NT2/D1 (cell line): ENCODE data around the gene C19orf33.

Experiments used
- DNase-seq: peaks from one replicate; pipeline ENCODE4 v3.0.0-alpha.2; 2011; ENCODE audit warnings: low read depth, low spot score
- H3K27me3 ChIP-seq: 2 replicates; pipeline ENCODE4 v1.6.0; 2011; ENCODE audit warnings: mild to moderate bottlenecking; ENCODE audit not compliant: insufficient read length, insufficient read depth
- H3K36me3 ChIP-seq: 2 replicates; pipeline ENCODE4 v1.6.1; 2011; ENCODE audit warnings: mild to moderate bottlenecking, low read length, mixed read lengths; ENCODE audit not compliant: insufficient read depth, insufficient read length
- H3K4me1 ChIP-seq: 2 replicates; pipeline ENCODE4 v1.5.1; 2011; ENCODE audit not compliant: insufficient read depth, insufficient read length
- H3K4me3 ChIP-seq: 2 replicates; pipeline ENCODE4 v1.5.1; 2011; ENCODE audit warnings: low read depth; ENCODE audit not compliant: insufficient read length
- H3K9ac ChIP-seq: 2 replicates; pipeline ENCODE4 v1.6.0; 2011; ENCODE audit warnings: low read depth; ENCODE audit not compliant: insufficient read length
- H3K9me3 ChIP-seq: 2 replicates; pipeline ENCODE4 v1.5.1; 2011; ENCODE audit warnings: mild to moderate bottlenecking, low read length; ENCODE audit not compliant: insufficient read depth
- SUZ12 ChIP-seq: IDR thresholded peaks from 2 replicates; pipeline ENCODE4 v1.6.1; 2011; ENCODE audit not compliant: insufficient read length, insufficient read depth; ENCODE audit errors: extremely low read depth
- YY1 ChIP-seq: IDR thresholded peaks from 2 replicates; pipeline ENCODE4 v1.6.1; 2011; ENCODE audit not compliant: insufficient read length, insufficient read depth
- ZNF274 ChIP-seq: IDR thresholded peaks from 2 replicates; pipeline ENCODE4 v1.6.1; 2011; ENCODE audit warnings: mild to moderate bottlenecking, low read depth, low read length

C19orf33 gene

GRCh38 chr19:38320969-38321339, 16.9 kb downstream of the C19orf33 start:
- no peak for DNase-seq
- H3K9me3 ChIP-seq: no peaks in the 10 kb centered on the region
- no peak overlapping the region for H3K9ac ChIP-seq
- H3K4me1 ChIP-seq: peaks cover 10% of the 10 kb centered on the region
- no peak for TF ChIP-seq SUZ12
- TF ChIP-seq YY1: no peak
- TF ChIP-seq ZNF274: no peak
- H3K27me3 ChIP-seq: peaks cover 46% of the 10 kb centered on the region
- no peak overlapping the region for H3K4me3 ChIP-seq
- no peaks in the 10 kb centered on the region for H3K36me3 ChIP-seq

- Histone ChIP-seq H3K4me1 (peaks cover 10% of the 10 kb centered on the region), H3K36me3 (peaks cover under 1% of the 10 kb centered on the region), H3K9ac (no peak overlapping the region), H3K9me3 (no peaks in the 10 kb centered on the region), H3K4me3 (no peak overlapping the region), H3K27me3 (peaks cover 46% of the 10 kb centered on the region)
- DNase-seq: no peak
- no peak for TF ChIP-seq SUZ12
- no peak for TF ChIP-seq ZNF274
- no peak for TF ChIP-seq YY1
Measured at GRCh38 chr19:38321646-38322196, 17.7 kb downstream of the C19orf33 start.

GRCh38 chr19:38323291-38323690, 19.2 kb downstream of the C19orf33 start:
- Histone ChIP-seq H3K9me3 (no peaks in the 10 kb centered on the region), H3K27me3 (peaks cover 40% of the 10 kb centered on the region), H3K4me1 (peaks cover 10% of the 10 kb centered on the region), H3K36me3 (peaks cover 7% of the 10 kb centered on the region), H3K4me3 (no peak overlapping the region), H3K9ac (no peak overlapping the region)
- DNase-seq: no peak
- TF ChIP-seq YY1 (no peak), ZNF274 (no peak), SUZ12 (no peak)

- no peak overlapping the region for H3K9ac ChIP-seq
- H3K4me1 ChIP-seq: peaks cover 8% of the 10 kb centered on the region
- H3K36me3 ChIP-seq: peaks cover 7% of the 10 kb centered on the region
- TF ChIP-seq SUZ12 (no peak), ZNF274 (no peak), YY1 (no peak)
- H3K9me3 ChIP-seq: no peaks in the 10 kb centered on the region
- DNase-seq: no peak
- no peak overlapping the region for H3K4me3 ChIP-seq
- H3K27me3 ChIP-seq: peaks cover 28% of the 10 kb centered on the region
Measured at GRCh38 chr19:38324431-38324830, 20.4 kb downstream of the C19orf33 start.

GRCh38 chr19:38326591-38326990, 22.5 kb downstream of the C19orf33 start:
- DNase-seq: no peak
- peaks cover 7% of the 10 kb centered on the region for H3K36me3 ChIP-seq
- peaks cover 2% of the 10 kb centered on the region for H3K4me1 ChIP-seq
- TF ChIP-seq ZNF274 (no peak), SUZ12 (no peak), YY1 (no peak)
- no peaks in the 10 kb centered on the region for H3K9me3 ChIP-seq
- H3K9ac ChIP-seq: no peak overlapping the region
- peaks cover 7% of the 10 kb centered on the region for H3K27me3 ChIP-seq
- no peak overlapping the region for H3K4me3 ChIP-seq

GRCh38 chr19:38329651-38330050, 25.6 kb downstream of the C19orf33 start:
- Histone ChIP-seq H3K27me3 (no peaks in the 10 kb centered on the region), H3K4me1 (no peaks in the 10 kb centered on the region), H3K4me3 (no peak overlapping the region), H3K9ac (no peak overlapping the region), H3K36me3 (peaks cover 7% of the 10 kb centered on the region), H3K9me3 (no peaks in the 10 kb centered on the region)
- TF ChIP-seq ZNF274: no peak
- DNase-seq: no peak

GRCh38 chr19:38331728-38332127, 27.7 kb downstream of the C19orf33 start:
- Histone ChIP-seq H3K9ac (no peak overlapping the region), H3K4me1 (no peaks in the 10 kb centered on the region), H3K27me3 (no peaks in the 10 kb centered on the region), H3K9me3 (no peaks in the 10 kb centered on the region), H3K4me3 (no peak overlapping the region), H3K36me3 (peaks cover 7% of the 10 kb centered on the region)
- TF ChIP-seq YY1 (no peak), SUZ12 (no peak), ZNF274 (no peak)
- DNase-seq: no peak

- H3K36me3 ChIP-seq: no peaks in the 10 kb centered on the region
- peaks cover 3% of the 10 kb centered on the region for H3K4me1 ChIP-seq
- TF ChIP-seq ZNF274: no peak
- no peaks in the 10 kb centered on the region for H3K27me3 ChIP-seq
- H3K9me3 ChIP-seq: no peaks in the 10 kb centered on the region
- no peak for DNase-seq
- no peak overlapping the region for H3K9ac ChIP-seq
- H3K4me3 ChIP-seq: no peak overlapping the region
Measured at GRCh38 chr19:38333245-38333644, 29.2 kb downstream of the C19orf33 start.
